Astrocyte (in vitro differentiated cells and primary cell): ENCODE measurements around the gene LHCGR.

Source experiments
- CTCF ChIP-seq: IDR thresholded peaks from 2 replicates; pipeline ENCODE4 v1.5.1; 2011; ENCODE audit warnings: low read depth, mild to moderate bottlenecking, inconsistent platforms, low read length, moderate library complexity; ENCODE audit not compliant: insufficient read depth
- EZH2 ChIP-seq: IDR thresholded peaks from 2 replicates; pipeline ENCODE4 v1.6.1; 2012; ENCODE audit warnings: mild to moderate bottlenecking, low read length, inconsistent platforms; ENCODE audit not compliant: insufficient read depth

DNA sequence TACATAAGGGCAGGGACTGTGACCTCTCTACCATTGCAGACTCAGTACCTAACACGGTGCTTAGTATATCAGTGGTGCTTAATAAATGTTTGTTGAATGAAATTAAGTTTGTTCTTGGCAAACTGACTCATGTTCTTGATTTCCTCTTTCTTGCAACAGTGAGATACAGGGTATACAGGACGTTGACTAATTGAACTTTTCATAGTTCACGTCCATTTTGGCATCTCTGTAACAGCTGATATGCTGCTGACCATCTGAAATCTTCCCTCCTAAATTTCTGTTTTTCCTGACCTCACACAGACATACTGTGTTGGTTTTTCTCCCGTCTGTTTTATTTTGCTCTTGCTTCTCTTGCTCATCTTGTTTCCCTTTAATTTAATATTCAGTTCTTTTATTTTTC is 44.2 kb downstream of the LHCGR start:
- TF ChIP-seq EZH2 = no peak
- TF ChIP-seq CTCF = no peak
